HT1080 (cell line): ENCODE measurements around the gene CC2D1B. TPM values are rescaled to one million over a fixed set of nuclear protein-coding genes. Genes with fewer than 3 reads are reported as not detected.
A peak's percentile ranks its signal among the peaks of the same experiment; 100 is the strongest.
"Not testable (repeated sequence)": the region's sequence is repeated elsewhere in the genome, so short reads cannot be mapped to it uniquely, and the experiment has no call there.

Experiments
- DNase-seq: peaks from one replicate; pipeline ENCODE4 v3.0.0-alpha.2; 2015; ENCODE audit warnings: low read depth
- polyA plus RNA-seq, 2 experiments: library from polyadenylated mRNA; depleted of rRNA; stranded (reverse); fragments of >200 nt; gene quantifications; 2 replicates each; pipeline ENCODE4 v1.2.3, GENCODE V29; 2015
- total RNA-seq: library from RNA; depleted of rRNA; stranded (reverse); fragments of >200 nt; shearing (Covaris generic); gene quantifications from 2 replicates; pipeline ENCODE4 v1.2.3, GENCODE V29; 2014; rRNA removed

The CC2D1B gene, protein sequence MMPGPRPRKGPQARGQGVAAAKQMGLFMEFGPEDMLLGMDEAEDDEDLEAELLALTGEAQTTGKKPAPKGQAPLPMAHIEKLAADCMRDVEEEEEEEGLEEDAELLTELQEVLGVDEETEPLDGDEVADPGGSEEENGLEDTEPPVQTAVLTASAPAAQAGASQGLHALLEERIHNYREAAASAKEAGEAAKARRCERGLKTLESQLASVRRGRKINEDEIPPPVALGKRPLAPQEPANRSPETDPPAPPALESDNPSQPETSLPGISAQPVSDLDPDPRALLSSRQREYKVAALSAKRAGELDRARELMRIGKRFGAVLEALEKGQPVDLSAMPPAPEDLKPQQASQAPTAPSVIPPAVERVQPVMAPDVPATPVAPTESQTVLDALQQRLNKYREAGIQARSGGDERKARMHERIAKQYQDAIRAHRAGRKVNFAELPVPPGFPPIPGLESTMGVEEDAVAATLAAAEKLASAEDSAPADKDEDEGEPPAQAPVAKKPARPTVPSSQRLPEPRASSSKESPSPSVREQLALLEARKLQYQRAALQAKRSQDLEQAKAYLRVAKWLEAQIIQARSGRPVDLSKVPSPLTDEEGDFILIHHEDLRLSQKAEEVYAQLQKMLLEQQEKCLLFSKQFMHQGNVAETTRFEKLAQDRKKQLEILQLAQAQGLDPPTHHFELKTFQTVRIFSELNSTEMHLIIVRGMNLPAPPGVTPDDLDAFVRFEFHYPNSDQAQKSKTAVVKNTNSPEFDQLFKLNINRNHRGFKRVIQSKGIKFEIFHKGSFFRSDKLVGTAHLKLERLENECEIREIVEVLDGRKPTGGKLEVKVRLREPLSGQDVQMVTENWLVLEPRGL
- total RNA-seq: 39.0 and 45.8 TPM in 2 replicates
- 21.1 and 22.4 TPM in 2 replicates for polyA plus RNA-seq (2015; cell fraction: cytosol; rRNA removed)
- polyA plus RNA-seq (2015; cell fraction: nucleus; rRNA removed): 50.4 and 54.0 TPM in 2 replicates

DNA sequence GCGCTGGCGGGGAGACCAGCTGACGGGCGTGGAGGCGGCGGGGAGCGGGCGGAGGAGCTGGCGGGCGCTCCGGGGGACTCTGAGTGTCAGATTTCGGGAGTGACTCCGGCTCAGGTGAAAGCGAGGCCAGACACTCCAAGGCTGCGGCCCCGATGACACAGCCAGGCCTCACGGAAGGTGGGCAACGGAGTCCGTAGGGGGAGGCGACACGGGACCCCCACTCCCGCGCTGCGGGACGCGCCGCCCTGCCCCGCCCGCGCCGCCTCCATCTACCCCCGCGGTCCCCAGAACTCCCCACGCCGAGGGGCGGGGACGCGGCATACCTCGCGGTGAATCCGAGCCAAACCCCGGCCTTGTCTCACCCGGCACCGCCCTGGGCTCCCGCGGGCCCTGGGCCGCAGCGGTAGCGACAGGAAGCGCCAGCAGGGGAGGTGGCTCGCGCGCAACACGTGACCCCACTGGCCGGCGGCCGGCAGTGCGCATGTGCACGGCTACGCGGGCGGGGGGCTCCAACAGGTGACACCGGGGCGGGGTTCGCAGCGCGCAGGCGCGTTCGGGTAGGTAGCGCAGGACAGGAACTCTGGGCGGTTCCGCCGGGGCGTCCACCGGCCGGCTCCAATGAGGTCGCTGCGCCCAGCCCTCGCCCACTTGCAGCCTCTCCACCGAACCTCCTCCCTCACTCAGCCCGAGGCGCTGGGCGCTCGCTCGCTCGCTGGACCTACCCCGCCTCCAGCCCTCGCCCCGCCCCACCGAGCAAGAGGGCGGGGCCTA lies at the start of gene CC2D1B:
TSS of gene CC2D1B (minus strand) at position 460 of the 771 bp plus-strand sequence. CDS start 1,585 bp downstream, outside the sequence.
- peak; percentile 99 for DNase-seq

DNA sequence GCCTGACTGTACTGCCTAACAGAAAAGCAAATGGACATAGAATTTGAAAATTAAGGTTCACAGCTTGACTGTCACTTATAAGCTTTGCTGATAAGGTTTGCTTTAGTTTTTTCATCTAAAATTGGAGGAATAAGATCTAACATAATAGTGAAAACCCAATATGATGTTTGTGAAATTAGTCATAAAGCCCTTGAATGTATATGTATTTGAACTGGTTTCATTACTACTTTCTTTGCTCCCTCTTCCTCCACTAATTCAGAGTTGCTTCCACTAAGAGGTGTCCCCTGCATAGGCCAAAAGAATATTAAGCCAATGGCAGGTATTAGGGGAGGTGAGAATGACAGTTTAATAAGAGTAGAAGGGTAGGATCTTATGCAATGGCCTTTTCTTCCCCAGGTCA lies 48.9 kb upstream of the CC2D1B start:
- DNase-seq: no peak

DNA sequence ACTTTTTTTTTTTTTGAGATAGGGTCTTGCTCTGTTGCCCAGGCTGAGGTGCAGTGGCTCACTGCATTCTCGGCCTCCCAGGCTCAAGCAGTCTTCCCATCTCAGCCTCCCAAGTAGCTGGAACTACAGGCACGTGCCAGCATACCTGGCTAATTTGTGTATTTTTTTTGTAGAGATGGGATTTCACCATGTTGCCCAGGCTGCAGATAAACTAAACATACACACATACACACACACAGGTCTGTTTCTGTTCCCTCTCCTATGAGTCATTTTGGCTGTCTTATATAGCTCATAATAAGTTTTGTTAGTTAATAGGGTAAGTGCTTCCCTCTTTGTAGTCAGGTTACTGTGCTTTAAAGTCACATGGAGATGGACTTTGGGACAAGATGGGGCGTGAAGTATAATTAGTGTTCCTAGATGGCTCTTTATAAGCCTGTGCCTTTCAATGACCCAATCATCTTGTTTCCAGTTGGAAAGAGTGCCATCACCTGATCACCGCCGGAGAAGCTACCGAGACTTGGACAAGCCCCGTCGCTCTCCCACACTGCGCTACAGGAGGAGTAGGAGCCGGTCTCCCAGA lies 47.5 kb upstream of the CC2D1B start:
- peak; percentile 15 for DNase-seq

DNA sequence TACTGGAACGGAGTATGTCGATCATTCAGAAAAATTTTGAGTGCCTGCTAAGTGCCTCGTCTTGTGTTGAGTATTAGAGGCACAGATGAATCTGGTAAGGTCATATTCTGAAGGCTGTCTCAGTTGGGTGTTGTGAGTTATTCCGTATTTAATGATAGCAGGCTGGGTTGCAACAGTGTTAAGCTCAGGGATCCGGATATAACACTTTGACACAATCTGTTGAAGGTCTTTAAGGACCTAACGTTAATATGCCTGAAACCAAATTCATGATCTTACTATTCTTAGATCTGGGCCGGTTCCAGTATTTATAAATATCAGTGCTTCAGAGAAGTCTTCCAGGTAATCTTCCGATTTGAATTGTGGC lies 39.0 kb upstream of the CC2D1B start:
- DNase-seq: no peak

DNA sequence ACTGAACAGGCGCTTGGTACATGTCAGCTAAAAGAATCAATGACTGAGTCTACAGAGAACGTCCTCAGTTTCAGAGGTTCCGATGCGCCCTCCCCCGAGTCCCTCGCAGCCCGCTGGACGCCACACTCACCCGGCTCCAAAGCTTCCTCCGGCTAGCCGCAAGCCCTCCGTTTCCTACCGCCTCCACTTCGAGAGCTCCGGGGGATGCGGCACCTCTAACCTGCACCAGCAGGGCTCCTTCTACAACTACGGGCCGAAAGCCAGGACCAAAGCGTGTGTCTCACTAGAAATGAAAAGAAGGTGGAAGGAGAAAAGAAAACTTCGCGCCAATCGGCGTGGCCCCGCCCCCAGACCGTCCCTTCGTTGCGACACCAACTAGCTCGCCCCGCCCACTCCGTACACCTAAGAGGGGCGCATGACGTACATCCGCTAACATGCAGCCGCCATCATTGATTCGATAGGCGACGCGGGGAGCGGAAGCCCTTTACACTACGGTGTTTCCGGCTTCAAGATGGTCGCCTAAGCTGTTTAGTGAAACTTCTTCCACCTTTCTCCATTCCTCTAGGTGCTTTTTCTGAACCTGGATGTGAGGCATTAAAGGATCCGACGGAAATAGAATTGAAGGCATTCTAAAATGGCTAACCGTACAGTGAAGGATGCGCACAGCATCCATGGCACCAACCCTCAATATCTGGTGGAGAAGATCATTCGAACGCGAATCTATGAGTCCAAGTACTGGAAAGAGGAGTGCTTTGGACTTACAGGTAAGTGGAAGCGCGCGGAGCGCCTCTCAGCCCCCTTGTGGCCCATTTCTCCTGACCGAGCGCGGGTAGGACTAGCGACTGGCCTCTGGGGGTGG lies 38.3 kb upstream of the CC2D1B start, which contains the start of the genes ORC1 and PRPF38A:
TSS of gene ORC1 (minus strand) at position 308 of the 859 bp plus-strand sequence. CDS start 2,200 bp downstream, outside the sequence.
TSS of gene PRPF38A (plus strand) at position 487 of the 859 bp plus-strand sequence. CDS start at position 635, 148 bp downstream.
- peak; percentile 92 for DNase-seq

DNA sequence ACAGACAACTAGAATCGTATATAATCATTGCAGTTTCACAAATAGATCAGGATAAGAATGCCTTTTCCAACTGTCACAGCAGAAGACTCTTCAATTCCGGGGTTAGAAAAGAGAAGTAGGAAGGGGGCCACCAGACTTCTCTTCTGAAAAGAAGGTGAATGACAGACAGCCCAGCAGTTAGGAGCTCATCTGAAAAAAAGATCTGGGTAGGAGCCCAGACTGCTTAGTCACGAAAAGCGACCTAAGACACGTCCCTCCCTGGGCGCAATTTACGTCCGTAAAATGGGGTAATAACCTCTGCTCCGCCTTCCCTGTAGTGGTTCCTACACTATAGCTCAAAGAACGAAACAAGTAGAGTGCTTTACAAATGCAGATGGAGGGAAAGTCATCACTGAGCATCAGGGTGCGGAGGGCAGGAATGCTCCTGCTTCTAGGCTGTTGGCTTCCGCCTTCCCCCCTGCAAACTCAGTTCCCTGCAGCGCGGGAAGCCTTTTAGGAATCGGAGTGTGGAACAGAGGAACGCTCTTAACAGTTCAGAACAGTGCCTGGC lies 37.6 kb upstream of the CC2D1B start:
- peak; percentile 75 for DNase-seq

DNA sequence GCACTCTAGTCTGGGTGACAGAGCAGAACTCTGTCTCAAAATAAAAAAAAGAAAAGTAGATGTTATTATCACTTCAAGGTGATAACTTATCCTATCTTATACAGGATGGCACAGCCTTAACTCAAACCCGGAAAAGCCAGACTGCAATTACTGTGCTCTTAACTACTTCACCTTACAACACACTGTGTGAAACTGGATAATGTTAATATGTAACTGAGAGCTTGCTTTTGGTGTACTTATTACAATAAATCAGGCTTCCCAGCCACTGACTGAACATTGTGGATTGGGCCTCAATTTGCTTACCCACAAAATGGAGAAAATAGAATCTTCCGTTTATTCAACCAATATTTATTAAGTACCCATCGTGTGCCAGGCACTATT lies 36.8 kb upstream of the CC2D1B start:
- DNase-seq: no peak

DNA sequence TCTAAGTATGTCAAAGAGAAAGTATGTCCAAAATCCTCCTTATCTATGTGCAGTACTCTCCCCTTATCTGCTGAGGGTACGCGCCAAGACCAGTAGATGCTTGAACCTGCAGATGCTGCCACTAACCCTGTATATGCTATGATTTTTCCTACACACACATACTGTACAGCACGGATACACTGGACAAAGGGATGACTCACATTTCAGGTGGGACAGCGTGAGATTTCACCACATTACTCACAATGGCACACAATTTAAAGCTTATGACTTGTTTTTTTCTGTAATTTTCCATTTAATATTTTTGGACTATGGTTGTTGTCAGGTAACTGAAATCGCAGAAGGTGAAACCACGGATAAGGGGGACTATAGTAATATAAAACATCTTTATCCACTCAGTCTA lies 34.1 kb upstream of the CC2D1B start:
- DNase-seq: peak; percentile 6

DNA sequence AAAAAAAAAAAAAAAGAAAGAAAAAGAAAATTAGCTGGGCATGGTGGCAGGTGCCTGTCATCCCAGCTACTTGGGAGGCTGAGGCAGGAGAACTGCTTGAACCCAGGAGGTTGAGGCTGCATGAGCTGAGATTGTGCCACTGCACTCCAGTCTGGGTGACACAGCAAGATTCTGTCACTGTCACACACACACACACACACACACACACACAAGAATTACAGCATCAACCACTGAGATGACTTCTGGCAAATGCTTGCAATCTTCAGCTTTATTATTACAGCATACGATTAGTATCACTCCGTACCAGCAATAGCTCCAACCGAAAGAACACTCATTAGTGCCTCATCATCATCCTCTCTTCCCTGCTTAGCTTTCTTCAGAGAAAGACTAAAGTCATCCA lies 33.6 kb upstream of the CC2D1B start:
- no peak for DNase-seq

DNA sequence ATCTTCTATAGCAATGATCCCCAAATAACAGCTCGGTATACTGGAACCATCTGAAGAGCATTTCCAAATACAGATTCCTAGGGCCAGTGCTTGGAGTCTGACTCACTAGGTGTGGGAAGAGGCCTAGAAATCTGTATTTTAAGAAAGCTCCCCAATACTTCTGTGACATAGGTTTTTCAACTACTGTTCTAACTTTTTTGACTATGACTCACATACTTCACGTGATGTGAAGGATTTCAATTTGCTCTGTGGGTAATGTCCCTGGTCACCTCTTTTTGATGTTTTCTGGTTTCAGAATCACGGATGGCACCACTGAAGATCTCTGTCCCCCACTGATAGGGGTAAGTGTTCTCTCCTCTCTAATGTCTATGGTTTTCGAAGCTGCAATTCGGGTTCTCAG lies 27.2 kb upstream of the CC2D1B start:
- DNase-seq: no peak

DNA sequence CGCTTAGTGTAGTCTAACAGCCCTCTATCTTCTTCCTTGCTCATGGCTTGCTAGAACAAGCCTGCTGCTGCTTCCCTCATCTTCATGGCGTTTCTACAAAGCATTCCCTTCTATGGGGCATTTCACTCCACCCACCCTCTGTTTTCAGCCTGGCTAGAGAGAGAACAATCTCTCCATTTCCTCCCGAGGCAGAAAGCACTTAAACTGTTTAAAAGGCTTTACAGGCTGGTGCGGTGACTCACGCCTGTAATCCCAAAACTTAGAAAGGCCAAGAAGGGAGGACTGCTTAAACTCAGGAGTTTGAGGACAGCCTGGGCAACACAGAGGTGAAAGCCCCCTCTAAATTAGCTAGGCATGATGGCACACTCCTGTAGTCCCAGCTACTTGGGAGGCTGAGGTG lies 20.5 kb upstream of the CC2D1B start:
- no peak for DNase-seq

DNA sequence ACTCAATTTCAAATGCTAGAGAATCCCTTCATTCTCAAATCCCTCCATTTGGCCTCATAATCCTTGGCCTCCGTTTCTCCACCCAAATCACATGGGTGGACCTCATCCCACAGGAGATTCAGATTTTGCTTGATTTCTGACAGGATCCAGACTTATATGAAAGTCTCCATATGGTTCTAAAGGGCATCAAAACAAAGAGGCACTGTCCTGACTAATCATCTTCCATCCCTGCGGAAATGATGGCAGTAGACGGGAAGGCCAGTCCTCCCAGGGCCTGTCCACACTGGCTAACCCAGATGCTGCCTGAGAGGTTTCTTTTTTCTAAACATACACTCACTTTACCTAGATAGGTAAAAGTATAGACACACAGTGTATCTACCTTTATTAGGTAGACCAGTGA lies 19.4 kb upstream of the CC2D1B start:
- no peak for DNase-seq

DNA sequence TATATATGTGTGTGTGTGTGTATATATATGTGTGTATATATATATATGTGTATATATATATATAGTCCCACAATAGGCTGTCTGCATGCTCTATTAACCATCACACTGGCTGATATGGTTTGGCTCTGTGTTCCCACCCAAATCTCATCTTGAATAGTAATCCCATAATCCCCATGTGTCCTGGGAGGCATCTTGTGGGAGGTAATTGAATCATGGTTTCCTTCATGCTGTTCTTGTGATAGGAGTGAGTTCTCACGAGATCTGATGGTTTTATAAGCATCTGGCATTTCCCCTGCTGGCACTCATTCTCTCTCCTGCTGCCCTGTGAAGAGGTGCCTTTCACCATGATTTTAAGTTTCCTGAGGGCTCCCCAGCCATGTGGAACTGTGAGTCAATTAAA lies 3.8 kb upstream of the CC2D1B start:
- DNase-seq: not testable (repeated sequence)

DNA sequence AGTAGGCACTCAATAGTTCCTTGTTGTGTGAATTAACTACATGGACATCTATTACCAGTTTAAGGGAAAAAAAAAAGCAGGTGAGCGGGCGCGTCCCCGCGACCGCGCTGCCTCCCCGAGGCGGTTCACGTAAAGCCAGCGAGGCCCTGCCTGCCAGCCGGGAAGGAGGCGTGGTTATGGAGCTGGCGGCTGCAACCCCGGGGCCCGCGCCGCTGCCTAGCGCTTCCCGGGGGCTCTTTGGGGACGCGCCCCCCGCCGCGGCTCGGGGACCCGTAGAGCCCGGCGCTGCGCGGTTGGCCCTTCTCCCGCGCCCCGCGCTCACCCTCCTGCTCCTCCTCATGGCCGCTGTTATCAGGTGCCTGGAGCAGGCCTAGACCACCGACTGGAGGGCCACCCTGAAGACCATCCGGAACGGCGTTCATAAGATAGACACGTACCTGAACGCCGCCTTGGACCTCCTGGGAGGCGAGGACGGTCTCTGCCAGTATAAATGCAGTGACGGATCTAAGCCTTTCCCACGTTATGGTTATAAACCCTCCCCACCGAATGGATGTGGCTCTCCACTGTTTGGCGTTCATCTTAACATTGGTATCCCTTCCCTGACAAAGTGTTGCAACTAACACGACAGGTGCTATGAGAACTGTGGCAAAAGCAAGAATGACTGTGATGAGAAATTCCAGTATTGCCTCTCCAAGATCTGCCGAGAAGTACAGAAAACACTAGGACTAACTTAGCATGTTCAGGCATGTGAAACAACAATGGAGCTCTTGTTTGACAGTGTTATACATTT lies 2.6 kb upstream of the CC2D1B start:
- DNase-seq: peak; percentile 13

DNA sequence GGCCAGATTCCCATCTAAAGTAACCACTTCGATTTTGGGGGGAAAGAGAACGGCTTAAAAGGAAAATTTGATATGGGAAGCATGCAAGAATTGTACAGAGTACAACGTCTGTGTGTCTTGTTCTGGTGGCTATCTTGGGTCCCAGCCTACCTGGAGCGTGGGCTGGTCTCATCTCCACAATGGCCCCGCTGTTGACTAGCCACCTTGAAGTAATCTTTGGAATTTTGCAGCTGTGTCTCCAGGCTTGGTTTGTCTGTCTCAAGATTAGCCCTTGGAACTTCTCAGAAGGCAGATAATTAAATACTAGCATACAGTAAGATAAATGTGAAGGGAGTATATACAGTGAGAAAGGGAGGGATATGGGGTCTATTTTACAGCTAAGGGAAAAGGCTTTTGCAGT lies 1.3 kb upstream of the CC2D1B start:
- DNase-seq: no peak

DNA sequence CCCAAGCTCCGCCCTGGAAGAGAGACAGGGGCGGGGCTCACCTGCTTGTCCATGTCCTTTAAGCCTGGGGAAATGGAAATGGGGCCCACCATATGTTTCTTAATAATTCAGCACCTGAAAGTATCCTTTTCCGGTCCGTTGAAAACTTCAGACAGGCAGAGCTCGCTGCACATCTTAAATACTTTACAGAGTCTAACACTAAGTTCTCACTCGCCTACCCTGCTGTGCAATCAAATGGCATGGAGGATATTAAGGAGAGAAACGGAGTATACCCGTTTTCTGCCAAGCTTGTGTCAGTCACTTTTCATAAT lies 467 bp upstream of the CC2D1B start:
- no peak for DNase-seq

DNA sequence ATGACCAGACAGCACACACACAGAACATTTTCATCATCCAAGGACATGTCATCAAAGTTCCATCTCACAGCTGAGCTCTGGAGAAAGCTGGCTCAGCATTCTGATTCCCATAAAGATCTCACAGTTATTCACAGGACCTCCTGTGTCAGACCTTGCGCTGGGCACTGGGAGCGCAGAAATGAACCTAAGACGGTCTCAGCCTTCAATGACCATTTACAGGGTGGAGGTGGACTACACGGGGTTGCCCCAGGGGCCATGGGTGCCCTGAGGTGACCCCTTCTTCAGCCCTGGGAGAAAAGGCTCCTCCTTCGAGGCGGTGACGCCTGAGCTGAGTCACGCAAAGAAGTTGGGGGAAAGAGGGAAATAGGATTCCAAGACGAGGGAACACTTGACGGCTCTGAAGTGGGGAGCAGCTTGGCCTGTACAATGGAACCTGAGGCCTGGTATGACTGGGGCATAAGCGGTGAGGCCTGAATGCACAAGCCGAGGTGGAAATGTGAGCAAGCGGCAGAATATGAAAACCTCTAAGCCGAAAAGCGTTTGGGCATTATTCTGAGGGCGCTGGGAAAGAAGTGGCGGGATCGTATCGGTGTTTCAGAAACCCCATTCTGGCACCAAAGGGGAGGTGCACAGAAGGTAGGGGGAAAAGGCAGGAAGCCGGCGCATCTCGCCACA lies 797 bp downstream of the CC2D1B start:
- DNase-seq: peak; percentile 72

DNA sequence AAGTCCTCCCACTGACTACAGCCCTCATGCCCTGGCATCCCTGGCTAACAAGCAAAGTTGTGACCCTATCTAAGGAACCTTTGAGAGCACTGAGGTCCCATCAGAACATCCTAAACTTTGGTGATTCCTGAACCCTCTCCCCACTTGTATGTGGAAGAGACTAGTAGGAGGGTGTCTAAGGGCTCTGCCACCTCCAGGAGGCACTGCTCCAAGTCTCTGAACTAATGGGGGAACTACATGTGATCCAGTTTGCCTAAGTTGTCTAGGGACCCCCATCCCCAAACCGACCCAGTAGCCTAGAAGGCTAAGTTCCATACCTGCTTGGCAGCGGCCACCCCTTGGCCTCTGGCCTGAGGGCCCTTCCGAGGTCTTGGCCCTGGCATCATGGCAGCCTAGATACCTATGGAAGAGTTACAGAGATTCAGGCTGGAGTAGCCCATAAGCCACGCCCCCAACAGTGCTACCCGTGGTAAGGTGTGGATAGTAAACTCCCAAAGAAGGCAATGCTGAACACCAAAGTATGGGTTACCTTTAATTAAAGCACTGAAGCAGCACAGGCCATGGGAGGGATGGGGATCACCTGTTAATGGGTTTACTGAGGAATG lies 1.7 kb downstream of the CC2D1B start:
- no peak for DNase-seq
